ENCODE results near the gene CCSER1. TPM values are rescaled to one million over a fixed set of nuclear protein-coding genes. Genes with fewer than 3 reads are reported as not detected.

CCSER1 gene
- total RNA-seq, 2 experiments from 2014 or later, result not detected

DNA sequence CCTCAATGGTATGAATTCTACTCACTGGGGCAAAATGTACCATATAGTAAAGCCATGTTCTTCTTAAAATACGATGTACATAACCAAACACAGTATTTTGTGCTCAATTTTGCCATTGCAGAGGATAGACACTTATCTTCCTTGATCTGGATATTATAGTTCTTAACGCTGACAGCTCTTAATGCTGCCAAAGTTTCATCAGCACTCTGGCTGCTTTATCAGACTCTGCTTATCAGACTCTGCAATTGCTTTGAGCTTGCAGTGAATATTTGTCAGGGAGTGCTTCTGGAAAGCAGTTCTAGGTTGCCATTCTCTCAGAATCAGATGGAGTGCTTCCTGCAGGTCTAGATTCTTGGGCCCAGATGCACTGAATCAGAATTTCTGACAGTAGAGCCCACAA, 863.1 kb downstream of the CCSER1 start:
- ChIA-PET CTCF (no interaction called here), POLR2A (no interaction called here)
- no peaks in the 10 kb centered on the region for H3K27me3 Mint-ChIP-seq
- H3K4me1 Mint-ChIP-seq (ENCODE audit: low read depth), result no peaks in the 10 kb centered on the region
- H3K9me3 Mint-ChIP-seq, result peaks cover 3% of the 10 kb centered on the region
- TF ChIP-seq, protein P1, sequence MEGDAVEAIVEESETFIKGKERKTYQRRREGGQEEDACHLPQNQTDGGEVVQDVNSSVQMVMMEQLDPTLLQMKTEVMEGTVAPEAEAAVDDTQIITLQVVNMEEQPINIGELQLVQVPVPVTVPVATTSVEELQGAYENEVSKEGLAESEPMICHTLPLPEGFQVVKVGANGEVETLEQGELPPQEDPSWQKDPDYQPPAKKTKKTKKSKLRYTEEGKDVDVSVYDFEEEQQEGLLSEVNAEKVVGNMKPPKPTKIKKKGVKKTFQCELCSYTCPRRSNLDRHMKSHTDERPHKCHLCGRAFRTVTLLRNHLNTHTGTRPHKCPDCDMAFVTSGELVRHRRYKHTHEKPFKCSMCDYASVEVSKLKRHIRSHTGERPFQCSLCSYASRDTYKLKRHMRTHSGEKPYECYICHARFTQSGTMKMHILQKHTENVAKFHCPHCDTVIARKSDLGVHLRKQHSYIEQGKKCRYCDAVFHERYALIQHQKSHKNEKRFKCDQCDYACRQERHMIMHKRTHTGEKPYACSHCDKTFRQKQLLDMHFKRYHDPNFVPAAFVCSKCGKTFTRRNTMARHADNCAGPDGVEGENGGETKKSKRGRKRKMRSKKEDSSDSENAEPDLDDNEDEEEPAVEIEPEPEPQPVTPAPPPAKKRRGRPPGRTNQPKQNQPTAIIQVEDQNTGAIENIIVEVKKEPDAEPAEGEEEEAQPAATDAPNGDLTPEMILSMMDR (IDR thresholded peaks at IDR 0.05), result no peak
- DNase-seq (no peak), ATAC-seq (no peak)
- no peaks in the 10 kb centered on the region for H3K36me3 Mint-ChIP-seq (ENCODE audit: low read depth)
- H3K4me3 Mint-ChIP-seq, result no peak overlapping the region
- intact Hi-C loops (cut with micrococcal nuclease), result no loop called here
- no peak overlapping the region for H3K27ac Mint-ChIP-seq

DNA sequence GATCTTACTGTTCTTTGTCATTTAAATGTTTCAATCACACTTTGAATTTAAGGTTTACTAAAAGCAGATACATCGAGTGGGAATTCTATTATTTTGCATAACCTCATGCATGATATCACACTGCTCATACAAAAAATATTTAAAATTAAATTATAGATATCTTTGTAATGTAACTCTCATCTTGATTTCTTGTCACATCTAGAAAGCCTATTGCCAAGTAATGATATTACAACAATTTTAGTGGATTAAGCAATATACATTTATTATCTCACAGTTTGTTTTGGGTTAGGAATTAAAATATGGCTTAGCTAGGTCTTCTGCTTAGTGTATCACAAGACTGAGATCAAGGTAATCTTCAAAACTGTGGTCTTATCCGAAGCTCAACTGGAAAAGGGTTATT, 865.0 kb downstream of the CCSER1 start:
- H3K36me3 Mint-ChIP-seq (ENCODE audit: low read depth), result no peaks in the 10 kb centered on the region
- intact Hi-C loops (cut with micrococcal nuclease), result no loop called here
- ATAC-seq (no peak), DNase-seq (no peak)
- H3K4me1 Mint-ChIP-seq (ENCODE audit: low read depth), result no peaks in the 10 kb centered on the region
- H3K9me3 Mint-ChIP-seq, result peaks cover 2% of the 10 kb centered on the region
- TF ChIP-seq, protein P1 (IDR thresholded peaks at IDR 0.05), result no peak
- H3K27me3 Mint-ChIP-seq, result no peaks in the 10 kb centered on the region
- H3K27ac Mint-ChIP-seq, result no peak overlapping the region
- no peak overlapping the region for H3K4me3 Mint-ChIP-seq
- ChIA-PET POLR2A (no interaction called here), CTCF (no interaction called here)

DNA sequence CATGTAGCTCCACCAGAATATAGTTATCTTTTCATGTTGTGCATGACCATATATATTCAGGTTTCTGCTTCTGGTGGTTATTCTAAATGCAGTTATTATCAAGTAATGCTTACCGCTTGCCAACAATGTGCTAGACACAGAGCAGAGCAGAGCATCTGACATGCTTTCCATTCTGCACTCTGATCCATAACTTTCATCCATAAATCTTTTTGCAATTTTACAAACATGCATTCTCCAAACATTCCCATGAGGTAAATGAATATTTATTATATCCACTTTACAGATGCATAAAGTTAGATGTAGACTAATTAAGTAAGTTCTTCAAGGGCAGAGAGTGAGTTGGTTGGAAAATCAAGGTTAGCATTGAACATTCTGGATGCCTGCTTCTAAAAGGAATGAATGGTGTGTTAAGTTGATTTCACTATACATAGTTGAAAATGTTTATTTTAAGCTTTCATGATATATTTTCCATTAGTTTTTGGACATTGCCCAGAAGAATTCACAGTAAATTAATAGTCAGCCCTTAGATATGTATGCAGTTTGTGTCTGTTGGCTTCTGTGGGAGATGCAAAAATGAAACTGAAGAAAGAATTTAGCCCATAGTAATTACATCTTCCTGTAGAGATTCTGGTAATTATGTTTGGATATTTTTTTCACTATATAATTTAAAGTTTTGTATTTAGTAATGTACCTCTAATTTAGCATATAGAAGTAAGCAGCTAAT, 867.8 kb downstream of the CCSER1 start:
- Mint-ChIP-seq H3K36me3 (ENCODE audit: low read depth) (no peaks in the 10 kb centered on the region), H3K27ac (no peak overlapping the region), H3K27me3 (no peaks in the 10 kb centered on the region), H3K9me3 (no peaks in the 10 kb centered on the region), H3K4me3 (no peak overlapping the region), H3K4me1 (ENCODE audit: low read depth) (no peaks in the 10 kb centered on the region)
- intact Hi-C loops (cut with micrococcal nuclease), result no loop called here
- POLR2A ChIA-PET, result no interaction called here
- TF ChIP-seq, protein P1 (IDR thresholded peaks at IDR 0.05), result no peak
- DNase-seq, result no peak
- ATAC-seq, result no peak
- CTCF ChIA-PET, result no interaction called here

DNA sequence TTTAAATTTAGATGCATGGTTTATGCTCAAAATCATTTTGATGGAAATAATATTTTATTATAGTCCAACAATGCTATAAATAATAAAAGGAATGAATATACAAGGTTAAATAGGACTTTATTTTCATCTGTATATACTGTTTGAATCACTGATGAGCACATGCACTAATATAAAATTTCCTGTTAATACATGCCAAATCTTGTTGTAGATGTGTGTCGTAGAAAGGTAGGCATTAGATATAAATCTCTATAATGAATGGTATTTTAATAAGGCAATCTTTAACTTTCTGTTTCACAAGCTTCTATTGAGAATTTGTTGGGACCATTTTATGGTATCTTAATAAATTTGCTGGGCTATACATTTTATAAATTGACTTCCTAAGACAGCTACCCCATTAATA, 868.8 kb downstream of the CCSER1 start:
- CTCF ChIA-PET, result no interaction called here
- POLR2A ChIA-PET, result no interaction called here
- Mint-ChIP-seq H3K36me3 (ENCODE audit: low read depth) (no peaks in the 10 kb centered on the region), H3K27ac (no peak overlapping the region), H3K9me3 (no peaks in the 10 kb centered on the region), H3K4me1 (ENCODE audit: low read depth) (no peaks in the 10 kb centered on the region), H3K4me3 (no peak overlapping the region), H3K27me3 (no peaks in the 10 kb centered on the region)
- ATAC-seq (no peak), DNase-seq (no peak)
- TF ChIP-seq, protein P1 (IDR thresholded peaks at IDR 0.05), result no peak
- intact Hi-C loops (cut with micrococcal nuclease), result no loop called here

DNA sequence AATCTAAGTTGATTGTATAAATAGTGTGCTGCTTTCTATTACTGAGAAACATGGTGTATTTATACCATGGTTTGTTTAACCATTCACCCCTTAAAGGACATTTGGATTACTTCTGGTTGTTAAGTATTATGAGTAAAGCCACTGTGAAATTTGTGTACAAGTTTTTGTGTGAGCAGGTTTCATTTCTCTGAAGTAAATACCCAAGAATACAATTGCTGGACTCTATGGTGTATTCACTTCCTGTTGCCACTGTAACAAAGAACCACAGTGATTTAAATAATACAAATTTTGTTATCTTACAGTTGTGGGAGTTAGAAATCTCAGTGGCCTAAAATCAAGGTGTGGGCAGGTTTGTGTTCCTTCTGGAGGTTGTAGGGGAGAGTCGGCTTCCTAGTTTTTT, 869.6 kb downstream of the CCSER1 start:
- intact Hi-C loops (cut with micrococcal nuclease), result no loop called here
- Mint-ChIP-seq H3K4me1 (ENCODE audit: low read depth) (no peaks in the 10 kb centered on the region), H3K36me3 (ENCODE audit: low read depth) (no peaks in the 10 kb centered on the region), H3K4me3 (no peak overlapping the region), H3K9me3 (no peaks in the 10 kb centered on the region), H3K27me3 (no peaks in the 10 kb centered on the region), H3K27ac (no peak overlapping the region)
- TF ChIP-seq, protein P1 (IDR thresholded peaks at IDR 0.05), result no peak
- no peak for DNase-seq
- ChIA-PET POLR2A (no interaction called here), CTCF (no interaction called here)
- ATAC-seq, result no peak

Measured in activated CD8-positive, alpha-beta T cell treated with anti-CD3 and anti-CD28 coated beads for 36 hours (primary cell).